Gastrocnemius medialis (tissue), 4 donors: ENCODE results near the gene RBL1.

Experiments used
- CTCF ChIP-seq, 5 experiments: fragments of 450-650 bp in 3 of 5; fragments of 200-600 bp in 2 of 5; sonication (generic) in 2 of 5; IDR thresholded peaks in 4 of 5; conservative IDR thresholded peaks in 1 of 5; 1 replicate in 4 of 5; 2 replicates in 1 of 5; pipeline ENCODE4 v1.5.1; 2016 to 2019; ENCODE audit warnings: antibody characterized with exemption in 5 of 5, mild to moderate bottlenecking in 3 of 5, moderate library complexity in 3 of 5
- POLR2A ChIP-seq, 2 donors: fragments of 450-650 bp; IDR thresholded peaks; one replicate each; pipeline ENCODE4 v1.6.1; 2017; ENCODE audit warnings: antibody characterized with exemption in 2 of 2, mild to moderate bottlenecking in 2 of 2, moderate library complexity in 2 of 2

DNA sequence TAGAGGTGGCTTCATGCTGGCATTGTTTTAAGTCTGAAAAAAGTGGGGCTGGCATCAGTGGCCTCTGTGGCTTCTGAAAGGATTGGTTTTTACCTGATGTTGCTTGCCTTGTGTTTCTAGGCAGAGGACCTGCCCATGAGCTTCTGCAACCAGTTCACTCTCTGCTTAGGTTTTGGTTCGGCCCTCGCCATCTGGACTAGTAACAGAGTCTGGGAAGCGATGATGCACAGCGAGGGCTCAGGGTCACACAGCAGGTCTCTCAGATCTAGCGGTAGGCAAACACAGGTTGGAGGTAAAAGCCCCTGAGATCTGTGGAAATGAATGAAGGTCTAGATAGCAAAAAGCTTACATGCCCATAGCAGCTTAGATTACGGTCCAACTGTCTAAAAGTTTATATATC, 6.8 kb upstream of the RBL1 start:
- TF ChIP-seq POLR2A (IDR thresholded peaks at IDR 0.05) (no peak), CTCF (IDR thresholded peaks at IDR 0.05 in 4 of 5, conservative IDR thresholded peaks at IDR 0.05 in 1 of 5) (no peak)
